SU-DHL-6 (cell line): ENCODE results near the gene GOLGA5.

Experiments
- H2AFZ ChIP-seq: fragments of 200-600 bp; sonication (generic); 2 replicates; pipeline ENCODE4 v1.6.1; 2014; ENCODE audit warnings: low read depth, mild to moderate bottlenecking, moderate library complexity, mixed read lengths, antibody characterized with exemption, low read length; ENCODE audit not compliant: severe bottlenecking
- H3F3A ChIP-seq: fragments of 200-600 bp; shearing (Covaris generic); 2 replicates; pipeline ENCODE4 v1.6.0; 2016; ENCODE audit warnings: antibody characterized with exemption, mild to moderate bottlenecking; ENCODE audit not compliant: insufficient read depth
- H3K27ac ChIP-seq: fragments of 200-600 bp; sonication (generic); 2 replicates; pipeline ENCODE4 v1.5.1; 2016; ENCODE audit warnings: low read depth, mild to moderate bottlenecking, low read length, moderate library complexity, mixed read lengths
- H3K27me3 ChIP-seq: fragments of 200-600 bp; sonication (generic), shearing (Covaris generic); 2 replicates; pipeline ENCODE4 v1.6.0; 2014; ENCODE audit warnings: mild to moderate bottlenecking, low read length
- H3K36me3 ChIP-seq: fragments of 200-600 bp; sonication (generic); 2 replicates; pipeline ENCODE4 v1.6.1; 2014; ENCODE audit warnings: mild to moderate bottlenecking, low read length, mixed read lengths
- H3K4me2 ChIP-seq: fragments of 300-600, 200-600 bp; shearing (Covaris generic), sonication (generic); 2 replicates; pipeline ENCODE4 v1.6.0; 2014; ENCODE audit warnings: low read length, low read depth, mild to moderate bottlenecking; ENCODE audit not compliant: poor library complexity, severe bottlenecking
- H3K4me3 ChIP-seq: fragments of 200-600 bp; sonication (generic); 2 replicates; pipeline ENCODE4 v1.5.1; 2014; ENCODE audit warnings: antibody characterized with exemption, low read length, mild to moderate bottlenecking, mixed read lengths; ENCODE audit not compliant: insufficient read depth, poor library complexity, severe bottlenecking
- H3K79me2 ChIP-seq: fragments of 200-600 bp; sonication (generic); 2 replicates; pipeline ENCODE4 v1.6.1; 2014; ENCODE audit warnings: mild to moderate bottlenecking, low read length, moderate library complexity; ENCODE audit not compliant: insufficient read depth
- H3K9ac ChIP-seq: fragments of 200-600 bp; sonication (generic); 2 replicates; pipeline ENCODE4 v1.7.0; 2014; ENCODE audit warnings: mild to moderate bottlenecking, low read length
- H3K9me2 ChIP-seq: fragments of 200-600 bp; sonication (generic); replicated peaks from 2 replicates; pipeline ENCODE4 v1.6.1; 2014; ENCODE audit warnings: low read length; ENCODE audit not compliant: insufficient read depth
- H3K9me3 ChIP-seq: fragments of 200-600 bp; sonication (generic); 2 replicates; pipeline ENCODE4 v1.6.1; 2014; ENCODE audit warnings: low read length, mixed read lengths; ENCODE audit not compliant: insufficient read depth
- H4K20me1 ChIP-seq: fragments of 200-600 bp; sonication (generic); 2 replicates; pipeline ENCODE4 v1.6.1; 2014; ENCODE audit warnings: low read depth, mild to moderate bottlenecking, antibody characterized with exemption, low read length, moderate library complexity, mixed read lengths
- CTCF ChIP-seq: fragments of 200-600 bp; sonication (generic); IDR thresholded peaks from one replicate; pipeline ENCODE4 v1.5.1; 2017; ENCODE audit warnings: antibody characterized with exemption, mild to moderate bottlenecking, low read length, moderate library complexity; ENCODE audit not compliant: insufficient read depth, poor library complexity, severe bottlenecking
- EZH2phosphoT487 ChIP-seq: fragments of 200-600 bp; sonication (generic), shearing (Covaris generic); conservative IDR thresholded peaks from 2 replicates; pipeline ENCODE4 v1.6.1; 2018; ENCODE audit warnings: mild to moderate bottlenecking, antibody characterized with exemption, low read length, moderate library complexity, mixed read lengths

GOLGA5 gene

GRCh38 chr14:92754966-92755365, 39.1 kb upstream of the GOLGA5 start:
- TF ChIP-seq CTCF (no peak), EZH2phosphoT487 (no peak)
- Histone ChIP-seq H2AFZ (no peak overlapping the region), H3F3A (no peaks in the 10 kb centered on the region), H3K4me3 (no peak overlapping the region), H3K27ac (no peak overlapping the region), H4K20me1 (no peaks in the 10 kb centered on the region), H3K4me2 (no peak overlapping the region), H3K27me3 (no peaks in the 10 kb centered on the region), H3K79me2 (no peaks in the 10 kb centered on the region), H3K9me2 (no peaks in the 10 kb centered on the region), H3K36me3 (no peaks in the 10 kb centered on the region), H3K9me3 (no peaks in the 10 kb centered on the region), H3K9ac (no peak overlapping the region)

GRCh38 chr14:92755495-92755894, 38.6 kb upstream of the GOLGA5 start:
- no peaks in the 10 kb centered on the region for H3K9me2 ChIP-seq
- TF ChIP-seq EZH2phosphoT487 (no peak), CTCF (no peak)
- no peak overlapping the region for H3K27ac ChIP-seq
- no peaks in the 10 kb centered on the region for H3K36me3 ChIP-seq
- no peaks in the 10 kb centered on the region for H3K79me2 ChIP-seq
- no peak overlapping the region for H3K9ac ChIP-seq
- no peaks in the 10 kb centered on the region for H4K20me1 ChIP-seq
- no peaks in the 10 kb centered on the region for H3K27me3 ChIP-seq
- no peak overlapping the region for H2AFZ ChIP-seq
- no peak overlapping the region for H3K4me3 ChIP-seq
- no peaks in the 10 kb centered on the region for H3K9me3 ChIP-seq
- H3K4me2 ChIP-seq = no peak overlapping the region
- H3F3A ChIP-seq = no peaks in the 10 kb centered on the region

GRCh38 chr14:92756446-92756845, 37.7 kb upstream of the GOLGA5 start:
- no peaks in the 10 kb centered on the region for H3F3A ChIP-seq
- TF ChIP-seq EZH2phosphoT487 (no peak), CTCF (no peak)
- no peaks in the 10 kb centered on the region for H3K9me2 ChIP-seq
- no peak overlapping the region for H3K4me2 ChIP-seq
- H3K27ac ChIP-seq = no peak overlapping the region
- H3K27me3 ChIP-seq = no peaks in the 10 kb centered on the region
- no peaks in the 10 kb centered on the region for H3K79me2 ChIP-seq
- no peaks in the 10 kb centered on the region for H3K36me3 ChIP-seq
- H3K4me3 ChIP-seq = no peak overlapping the region
- no peaks in the 10 kb centered on the region for H4K20me1 ChIP-seq
- no peaks in the 10 kb centered on the region for H3K9me3 ChIP-seq
- H2AFZ ChIP-seq = no peak overlapping the region
- no peak overlapping the region for H3K9ac ChIP-seq

GRCh38 chr14:92759300-92759678, 34.8 kb upstream of the GOLGA5 start:
- no peaks in the 10 kb centered on the region for H3F3A ChIP-seq
- no peak overlapping the region for H3K4me3 ChIP-seq
- no peaks in the 10 kb centered on the region for H3K79me2 ChIP-seq
- H4K20me1 ChIP-seq = no peaks in the 10 kb centered on the region
- H3K9ac ChIP-seq = no peak overlapping the region
- no peak overlapping the region for H2AFZ ChIP-seq
- TF ChIP-seq EZH2phosphoT487 = no peak
- TF ChIP-seq CTCF = no peak
- no peaks in the 10 kb centered on the region for H3K36me3 ChIP-seq
- no peak overlapping the region for H3K27ac ChIP-seq
- no peaks in the 10 kb centered on the region for H3K9me3 ChIP-seq
- no peak overlapping the region for H3K4me2 ChIP-seq
- no peaks in the 10 kb centered on the region for H3K9me2 ChIP-seq
- H3K27me3 ChIP-seq = no peaks in the 10 kb centered on the region
